ENCODE data around the gene TMEM52. TPM values are rescaled to one million over a fixed set of nuclear protein-coding genes. Genes with fewer than 3 reads are reported as not detected.

TMEM52 gene
- total and polyA plus RNA-seq, 2 of the 13 experiments (the other 11 are each of a cell fraction or from before 2014, with no cell fraction given), result 13.2 to 18.7 TPM

- TF ChIP-seq GFI1 (CRISPR knock-in tag; IDR thresholded peaks at IDR 0.05; ENCODE audit: borderline replicate concordance), result peak; percentile 6; the same call in 1 of the 2 replicates
- TF ChIP-seq THAP9 (CRISPR knock-in tag; IDR thresholded peaks at IDR 0.05; ENCODE audit: borderline replicate concordance), result peak; percentile 47; the same call in 1 of the 2 replicates
- peak; percentile 91 for TF ChIP-seq UBTF (CRISPR knock-in tag; IDR thresholded peaks at IDR 0.05)
- no peak for TF ChIP-seq SIX1 (CRISPR knock-in tag; IDR thresholded peaks at IDR 0.05; ENCODE audit: borderline replicate concordance)
- no peak for TF ChIP-seq ZNF672 (CRISPR knock-in tag; IDR thresholded peaks at IDR 0.05)
- peak; percentile 77 for TF ChIP-seq ARNTL (CRISPR knock-in tag; IDR thresholded peaks at IDR 0.05)
- peak; percentile 43; the same call in 1 of the 2 replicates for TF ChIP-seq PHF8 (CRISPR knock-in tag; IDR thresholded peaks at IDR 0.05)
- TF ChIP-seq KAT8 (CRISPR knock-in tag; IDR thresholded peaks at IDR 0.05), result peak; percentile 27; the same call in 1 of the 2 replicates
- TF ChIP-seq JUND (CRISPR knock-in tag; IDR thresholded peaks at IDR 0.05), result peak; percentile 91
- peak; percentile 65 for TF ChIP-seq ARID5B (CRISPR knock-in tag; IDR thresholded peaks at IDR 0.05)
- 0 out of 2 replicates have a peak, but pooled peaks have one; percentile 67 for TF ChIP-seq ZFP82 (CRISPR knock-in tag; IDR thresholded peaks at IDR 0.05; ENCODE audit: borderline replicate concordance)
- TF ChIP-seq ZFY (CRISPR knock-in tag; IDR thresholded peaks at IDR 0.05), result peak; percentile 57
- TF ChIP-seq HDAC2 (CRISPR knock-in tag; IDR thresholded peaks at IDR 0.05), result no peak; the same call in none of the 2 replicates
- TF ChIP-seq ZNF564 (CRISPR knock-in tag; IDR thresholded peaks at IDR 0.05), result no peak
- TF ChIP-seq PAF1 (CRISPR knock-in tag; IDR thresholded peaks at IDR 0.05), result no peak
- 0 out of 2 replicates have a peak, but pooled peaks have one; percentile 30 for TF ChIP-seq TP53 (CRISPR knock-in tag; conservative IDR thresholded peaks at IDR 0.05)
- TF ChIP-seq MEF2D (CRISPR knock-in tag; IDR thresholded peaks at IDR 0.05), result peak; percentile 85; the same call in 1 of the 2 replicates
- TF ChIP-seq ZBTB37 (CRISPR knock-in tag; IDR thresholded peaks at IDR 0.05), result no peak
- no peak for TF ChIP-seq RARG (CRISPR knock-in tag; IDR thresholded peaks at IDR 0.05; ENCODE audit: low read depth)
- peak; percentile 94 for TF ChIP-seq FOSL2 (CRISPR knock-in tag; IDR thresholded peaks at IDR 0.05)
These were observed 40.9 kb upstream of the TMEM52 start (continued) for GRCh38 chr1:1959840-1960479.
